Neural progenitor cell (in vitro differentiated cells): ENCODE data around the gene IMP4. TPM values are rescaled to one million over a fixed set of nuclear protein-coding genes. Genes with fewer than 3 reads are reported as not detected.

Experiments used
- DNase-seq: peaks from one replicate; pipeline ENCODE4 v3.0.0-alpha.2; 2016; ENCODE audit warnings: low spot score
- H2AFZ ChIP-seq: fragments of 200-600 bp; sonication (generic); replicated peaks from 2 replicates; pipeline ENCODE4 v1.6.1; 2016; ENCODE audit warnings: antibody characterized with exemption
- H3F3A ChIP-seq: fragments of 200-600 bp; sonication (generic); 2 replicates; pipeline ENCODE4 v1.6.1; 2016; ENCODE audit warnings: antibody characterized with exemption, low read depth
- H3K27ac ChIP-seq: fragments of 200-600 bp; sonication (generic); 2 replicates; pipeline ENCODE4 v1.5.1; 2016; ENCODE audit warnings: mild to moderate bottlenecking
- H3K27me3 ChIP-seq: fragments of 200-600 bp; sonication (generic); 2 replicates; pipeline ENCODE4 v1.6.1; 2016; ENCODE audit warnings: mild to moderate bottlenecking, moderate library complexity
- H3K36me3 ChIP-seq: fragments of 200-600 bp; sonication (generic); 2 replicates; pipeline ENCODE4 v1.5.1; 2016
- H3K4me1 ChIP-seq: fragments of 200-600 bp; sonication (generic); 2 replicates; pipeline ENCODE4 v1.6.1; 2016; ENCODE audit warnings: mixed run types
- H3K4me2 ChIP-seq: fragments of 200-600 bp; sonication (generic); 2 replicates; pipeline ENCODE4 v1.6.1; 2016
- H3K4me3 ChIP-seq: fragments of 200-600 bp; sonication (generic); 2 replicates; pipeline ENCODE4 v1.5.1; 2016
- H3K79me2 ChIP-seq: fragments of 200-600 bp; sonication (generic); 2 replicates; pipeline ENCODE4 v1.6.1; 2016; ENCODE audit warnings: low read depth
- H3K9ac ChIP-seq: fragments of 200-600 bp; sonication (generic); 2 replicates; pipeline ENCODE4 v1.6.1; 2016
- H3K9me3 ChIP-seq: fragments of 200-600 bp; sonication (generic); 2 replicates; pipeline ENCODE4 v1.5.1; 2016; ENCODE audit warnings: low read depth
- H4K20me1 ChIP-seq: fragments of 200-600 bp; sonication (generic); 2 replicates; pipeline ENCODE4 v1.6.1; 2016; ENCODE audit warnings: low read depth
- H3K27ac Mint-ChIP-seq: 3 replicates; pipeline ENCODE4 v1.8.0; 2021; ENCODE audit warnings: mixed read lengths
- H3K27me3 Mint-ChIP-seq: 2 replicates; pipeline ENCODE4 v1.8.0; 2022; ENCODE audit warnings: low read depth, mild to moderate bottlenecking, inconsistent platforms, moderate library complexity, mixed read lengths; ENCODE audit not compliant: insufficient read depth
- H3K36me3 Mint-ChIP-seq: 3 replicates; pipeline ENCODE4 v1.8.0; 2021; ENCODE audit warnings: mixed read lengths
- H3K4me1 Mint-ChIP-seq: 3 replicates; pipeline ENCODE4 v1.8.0; 2021; ENCODE audit warnings: mixed read lengths
- H3K4me3 Mint-ChIP-seq: 3 replicates; pipeline ENCODE4 v1.8.0; 2021; ENCODE audit warnings: mild to moderate bottlenecking, moderate library complexity, mixed read lengths
- H3K9me3 Mint-ChIP-seq: 3 replicates; pipeline ENCODE4 v1.8.0; 2020; ENCODE audit warnings: mixed read lengths
- EZH2 ChIP-seq: fragments of 200-600 bp; sonication (generic); IDR thresholded peaks from 2 replicates; pipeline ENCODE4 v1.6.1; 2017; ENCODE audit warnings: antibody characterized with exemption, mild to moderate bottlenecking, moderate library complexity
- EZH2phosphoT487 ChIP-seq: fragments of 200-600 bp; sonication (generic); IDR thresholded peaks from 2 replicates; pipeline ENCODE4 v1.6.1; 2017; ENCODE audit warnings: antibody characterized with exemption
- total RNA-seq: library from RNA; depleted of rRNA; stranded (reverse); fragments of >200 nt; gene quantifications from 2 replicates; pipeline ENCODE4 v1.2.3, GENCODE V29; 2015; ENCODE audit warnings: low replicate concordance
- TF ChIP-seq, protein P1 (sequence below): fragments of 200-600 bp; sonication (generic); IDR thresholded peaks from 2 replicates; pipeline ENCODE4 v1.5.1; 2017; ENCODE audit warnings: antibody characterized with exemption, mild to moderate bottlenecking

IMP4 gene
- total RNA-seq, 1 donor from 2014 or later = 23.3 TPM

DNA sequence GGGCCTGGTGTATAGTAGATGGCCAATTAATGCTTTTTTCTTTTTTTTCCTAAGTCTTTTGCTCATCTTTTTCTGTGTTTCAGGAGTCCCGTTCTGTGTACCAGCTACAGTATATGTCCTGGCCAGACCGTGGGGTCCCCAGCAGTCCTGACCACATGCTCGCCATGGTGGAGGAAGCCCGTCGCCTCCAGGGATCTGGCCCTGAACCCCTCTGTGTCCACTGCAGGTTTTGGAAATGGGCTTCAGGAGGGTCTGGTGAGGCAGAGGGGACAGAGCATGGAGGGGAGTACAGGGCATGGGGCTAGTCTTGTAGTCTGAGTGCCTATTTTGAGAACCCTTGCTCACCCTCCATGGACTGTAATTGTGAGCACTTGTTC, 27.3 kb downstream of the IMP4 start:
- H3K9ac ChIP-seq = no peak overlapping the region
- H3K36me3 ChIP-seq = no peaks in the 10 kb centered on the region
- TF ChIP-seq EZH2 (no peak), EZH2phosphoT487 (no peak)
- TF ChIP-seq, protein P1, sequence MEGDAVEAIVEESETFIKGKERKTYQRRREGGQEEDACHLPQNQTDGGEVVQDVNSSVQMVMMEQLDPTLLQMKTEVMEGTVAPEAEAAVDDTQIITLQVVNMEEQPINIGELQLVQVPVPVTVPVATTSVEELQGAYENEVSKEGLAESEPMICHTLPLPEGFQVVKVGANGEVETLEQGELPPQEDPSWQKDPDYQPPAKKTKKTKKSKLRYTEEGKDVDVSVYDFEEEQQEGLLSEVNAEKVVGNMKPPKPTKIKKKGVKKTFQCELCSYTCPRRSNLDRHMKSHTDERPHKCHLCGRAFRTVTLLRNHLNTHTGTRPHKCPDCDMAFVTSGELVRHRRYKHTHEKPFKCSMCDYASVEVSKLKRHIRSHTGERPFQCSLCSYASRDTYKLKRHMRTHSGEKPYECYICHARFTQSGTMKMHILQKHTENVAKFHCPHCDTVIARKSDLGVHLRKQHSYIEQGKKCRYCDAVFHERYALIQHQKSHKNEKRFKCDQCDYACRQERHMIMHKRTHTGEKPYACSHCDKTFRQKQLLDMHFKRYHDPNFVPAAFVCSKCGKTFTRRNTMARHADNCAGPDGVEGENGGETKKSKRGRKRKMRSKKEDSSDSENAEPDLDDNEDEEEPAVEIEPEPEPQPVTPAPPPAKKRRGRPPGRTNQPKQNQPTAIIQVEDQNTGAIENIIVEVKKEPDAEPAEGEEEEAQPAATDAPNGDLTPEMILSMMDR = no peak
- H3K4me2 ChIP-seq = no peak overlapping the region
- no peaks in the 10 kb centered on the region for H3K9me3 ChIP-seq
- H3K79me2 ChIP-seq = no peaks in the 10 kb centered on the region
- no peaks in the 10 kb centered on the region for H3K27me3 ChIP-seq
- H3K4me1 ChIP-seq = peaks cover 4% of the 10 kb centered on the region
- H3K27me3 Mint-ChIP-seq = no peaks in the 10 kb centered on the region
- DNase-seq = no peak
- no peaks in the 10 kb centered on the region for H3F3A ChIP-seq
- H3K4me3 ChIP-seq = no peak overlapping the region
- no peak overlapping the region for H3K27ac ChIP-seq
- H2AFZ ChIP-seq = no peak overlapping the region
- peaks cover 5% of the 10 kb centered on the region for H3K9me3 Mint-ChIP-seq
- H4K20me1 ChIP-seq = no peaks in the 10 kb centered on the region
- H3K4me1 Mint-ChIP-seq = peaks cover 15% of the 10 kb centered on the region
- H3K4me3 Mint-ChIP-seq = no peak overlapping the region
- peaks cover 19% of the 10 kb centered on the region for H3K36me3 Mint-ChIP-seq
- H3K27ac Mint-ChIP-seq = no peak overlapping the region

DNA sequence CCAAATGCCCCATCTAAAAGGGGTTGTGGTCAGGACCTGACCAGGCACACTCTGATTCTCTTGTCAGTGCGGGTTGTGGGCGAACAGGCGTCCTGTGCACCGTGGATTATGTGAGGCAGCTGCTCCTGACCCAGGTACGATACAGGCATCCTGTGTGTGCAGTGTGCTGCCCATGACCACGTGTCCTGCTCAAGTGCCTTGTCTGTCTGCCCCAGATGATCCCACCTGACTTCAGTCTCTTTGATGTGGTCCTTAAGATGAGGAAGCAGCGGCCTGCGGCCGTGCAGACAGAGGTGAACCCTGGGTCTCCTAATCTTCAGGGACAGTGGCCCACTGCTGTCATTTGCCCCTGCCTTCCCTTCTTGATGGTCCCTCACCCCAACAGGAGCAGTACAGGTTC, 27.8 kb downstream of the IMP4 start:
- H3K79me2 ChIP-seq = no peaks in the 10 kb centered on the region
- H3K4me1 Mint-ChIP-seq = peaks cover 15% of the 10 kb centered on the region
- no peak overlapping the region for H3K4me2 ChIP-seq
- no peak for TF ChIP-seq EZH2
- TF ChIP-seq, protein P1 = no peak
- no peak for TF ChIP-seq EZH2phosphoT487
- no peaks in the 10 kb centered on the region for H3K27me3 Mint-ChIP-seq
- H3K9ac ChIP-seq = no peak overlapping the region
- peaks cover 4% of the 10 kb centered on the region for H3K4me1 ChIP-seq
- no peak overlapping the region for H3K27ac Mint-ChIP-seq
- peaks cover 5% of the 10 kb centered on the region for H3K9me3 Mint-ChIP-seq
- H2AFZ ChIP-seq = no peak overlapping the region
- peaks cover 19% of the 10 kb centered on the region for H3K36me3 Mint-ChIP-seq
- H4K20me1 ChIP-seq = no peaks in the 10 kb centered on the region
- H3K27me3 ChIP-seq = no peaks in the 10 kb centered on the region
- H3F3A ChIP-seq = no peaks in the 10 kb centered on the region
- H3K9me3 ChIP-seq = no peaks in the 10 kb centered on the region
- H3K27ac ChIP-seq = no peak overlapping the region
- H3K4me3 ChIP-seq = no peak overlapping the region
- no peak overlapping the region for H3K4me3 Mint-ChIP-seq
- H3K36me3 ChIP-seq = no peaks in the 10 kb centered on the region
- DNase-seq = no peak

DNA sequence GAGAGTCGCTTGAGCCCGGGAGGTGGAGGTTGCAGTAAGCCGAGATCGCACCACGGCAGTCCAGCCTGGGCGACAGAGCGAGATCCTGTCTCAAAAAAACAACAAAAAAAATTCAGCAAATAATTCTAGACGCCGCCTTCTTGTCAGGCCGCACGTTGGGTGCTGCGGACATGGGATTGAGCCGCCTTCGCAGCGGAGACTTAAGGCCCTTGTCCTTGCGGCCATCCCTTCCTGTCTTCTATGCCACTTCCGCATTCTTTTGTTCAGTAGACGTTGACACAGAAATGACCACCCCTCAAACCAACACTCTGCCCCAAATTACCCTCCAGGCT, 29.0 kb downstream of the IMP4 start:
- Histone ChIP-seq H3K4me2 (peak overlapping the region; percentile 81), H2AFZ (peak overlapping the region; percentile 86), H3K9me3 (no peaks in the 10 kb centered on the region), H3F3A (no peaks in the 10 kb centered on the region), H3K9ac (no peak overlapping the region), H3K4me1 (peaks cover 4% of the 10 kb centered on the region), H3K27ac (no peak overlapping the region), H3K4me3 (peak overlapping the region; percentile 64), H3K79me2 (no peaks in the 10 kb centered on the region), H3K27me3 (no peaks in the 10 kb centered on the region), H3K36me3 (no peaks in the 10 kb centered on the region), H4K20me1 (no peaks in the 10 kb centered on the region)
- DNase-seq = no peak
- TF ChIP-seq EZH2 (no peak), EZH2phosphoT487 (no peak)
- TF ChIP-seq, protein P1 = no peak
- Mint-ChIP-seq H3K36me3 (peaks cover 25% of the 10 kb centered on the region), H3K4me3 (peak overlapping the region; percentile 90), H3K27ac (no peak overlapping the region), H3K9me3 (peaks cover 5% of the 10 kb centered on the region), H3K4me1 (peaks cover 15% of the 10 kb centered on the region), H3K27me3 (no peaks in the 10 kb centered on the region)
